HUDEP-2 (cell line): ENCODE results near the gene AHNAK.
"Not testable (repeated sequence)": the region's sequence is repeated elsewhere in the genome, so short reads cannot be mapped to it uniquely, and the experiment has no call there.

Experiments
- DNase-seq, 76 experiments: peaks; one replicate each; lab custom pipeline; 2025; ENCODE audit not compliant: unreplicated experiment in 76 of 76; lab: John Stamatoyannopoulos, UW

AHNAK gene

GRCh38 chr11:62466444-62466843 lies 80.2 kb downstream of the AHNAK start:
- peak in 7 of 76 experiments; percentile 4 to 53 (median 13) for DNase-seq

- DNase-seq: no peak
Measured at GRCh38 chr11:62464655-62465054, 82.0 kb downstream of the AHNAK start.

GRCh38 chr11:62463121-62463542 lies 83.5 kb downstream of the AHNAK start:
- peak in 50 of 76 experiments; percentile 7 to 67 (median 30) for DNase-seq

- peak in 11 of 76 experiments; percentile 5 to 68 (median 32) for DNase-seq
Measured at GRCh38 chr11:62462508-62462892, 84.1 kb downstream of the AHNAK start.

GRCh38 chr11:62461740-62462507 lies 84.7 kb downstream of the AHNAK start:
- DNase-seq: peak in 69 of 76 experiments; percentile 19 to 79 (median 58)

GRCh38 chr11:62459080-62459479 lies 87.5 kb downstream of the AHNAK start:
- no peak for DNase-seq

- DNase-seq: peak in 26 of 76 experiments; percentile 4 to 63 (median 34)
Measured at GRCh38 chr11:62458212-62459002, 88.2 kb downstream of the AHNAK start.

- DNase-seq: no peak
Measured at GRCh38 chr11:62457478-62457877, 89.1 kb downstream of the AHNAK start.

- peak in 1 of 76 experiments; percentile 11 for DNase-seq
Measured at GRCh38 chr11:62456630-62457029, 90.0 kb downstream of the AHNAK start.

GRCh38 chr11:62452839-62453468 lies 93.7 kb downstream of the AHNAK start:
- DNase-seq: no peak

GRCh38 chr11:62452261-62452660 lies 94.3 kb downstream of the AHNAK start:
- DNase-seq: no peak

GRCh38 chr11:62451241-62451621 lies 95.4 kb downstream of the AHNAK start:
- DNase-seq: no peak

GRCh38 chr11:62450543-62451240 lies 95.9 kb downstream of the AHNAK start:
- no peak for DNase-seq

- not testable (repeated sequence) for DNase-seq
Measured at GRCh38 chr11:62449912-62450311, 96.7 kb downstream of the AHNAK start.

GRCh38 chr11:62449451-62449851 lies 97.2 kb downstream of the AHNAK start:
- DNase-seq: no peak

- no peak for DNase-seq
Measured at GRCh38 chr11:62446091-62446490, 100.5 kb downstream of the AHNAK start.

GRCh38 chr11:62445314-62445740 lies 101.3 kb downstream of the AHNAK start:
- no peak for DNase-seq

GRCh38 chr11:62444835-62445234 lies 101.8 kb downstream of the AHNAK start:
- DNase-seq: no peak

GRCh38 chr11:62444236-62444833 lies 102.3 kb downstream of the AHNAK start:
- peak in 55 of 76 experiments; percentile 3 to 71 (median 43) for DNase-seq
